Liver (tissue), 9 donors: ENCODE measurements around the gene AOPEP. TPM values are rescaled to one million over a fixed set of nuclear protein-coding genes. Genes with fewer than 3 reads are reported as not detected.

Experiments used
- DNase-seq: peaks from one replicate; pipeline ENCODE4 v3.0.0-alpha.2; 2017; ENCODE audit warnings: low spot score
- H3K27ac ChIP-seq, 2 donors: one replicate each; pipeline ENCODE4 v1.7.0; 2013; ENCODE audit warnings: inconsistent platforms in 2 of 2, low read length in 2 of 2, control low read depth in 1 of 2, low read depth in 1 of 2, mild to moderate bottlenecking in 1 of 2
- H3K27me3 ChIP-seq, 4 donors: one replicate each; pipeline versions ENCODE4 v1.6.1 to v1.7.0; 2013; ENCODE audit warnings: low read length in 3 of 4, inconsistent platforms in 1 of 4, mild to moderate bottlenecking in 1 of 4, moderate library complexity in 1 of 4; ENCODE audit not compliant: control insufficient read depth in 4 of 4, insufficient read depth in 4 of 4
- H3K36me3 ChIP-seq, 4 donors: one replicate each; pipeline versions ENCODE4 v1.6.1 to v1.7.0; 2013; ENCODE audit warnings: low read length in 3 of 4, mild to moderate bottlenecking in 3 of 4, low read depth in 1 of 4, moderate library complexity in 1 of 4; ENCODE audit not compliant: control insufficient read depth in 4 of 4, insufficient read depth in 3 of 4
- H3K4me1 ChIP-seq, 4 donors: one replicate each; pipeline versions ENCODE4 v1.6.1 to v1.7.0; 2013; ENCODE audit warnings: low read length in 3 of 4, mild to moderate bottlenecking in 3 of 4, moderate library complexity in 1 of 4; ENCODE audit not compliant: control insufficient read depth in 4 of 4, insufficient read depth in 4 of 4
- H3K4me3 ChIP-seq, 3 donors: one replicate each; pipeline versions ENCODE4 v1.6.1 to v1.7.0; 2013; ENCODE audit warnings: low read length in 3 of 3, control low read depth in 1 of 3, low read depth in 1 of 3, mild to moderate bottlenecking in 1 of 3
- H3K9ac ChIP-seq, 2 donors: one replicate each; pipeline ENCODE4 v1.7.0; 2013; ENCODE audit warnings: low read length in 2 of 2, mild to moderate bottlenecking in 2 of 2, moderate library complexity in 2 of 2, control low read depth in 1 of 2, low read depth in 1 of 2
- H3K9me3 ChIP-seq, 4 donors: one replicate each; pipeline versions ENCODE4 v1.6.1 to v1.7.0; 2013; ENCODE audit warnings: low read length in 3 of 4; ENCODE audit not compliant: control insufficient read depth in 4 of 4
- EGR1 ChIP-seq, 2 donors: IDR thresholded peaks; 2 replicates each; pipeline ENCODE4 v1.6.1; 2016 to 2018; ENCODE audit warnings: antibody characterized with exemption in 2 of 2, low read depth in 2 of 2
- FOXA1 ChIP-seq: IDR thresholded peaks from 2 replicates; pipeline ENCODE4 v1.6.1; 2016; ENCODE audit warnings: antibody characterized with exemption
- FOXA2 ChIP-seq: IDR thresholded peaks from 2 replicates; pipeline ENCODE4 v1.6.1; 2016; ENCODE audit warnings: antibody characterized with exemption
- GABPA ChIP-seq, 2 donors: IDR thresholded peaks in 1 of 2; conservative IDR thresholded peaks in 1 of 2; 2 replicates each; pipeline ENCODE4 v1.6.1; 2016; ENCODE audit warnings: antibody characterized with exemption in 2 of 2, mild to moderate bottlenecking in 1 of 2, moderate library complexity in 1 of 2
- HNF4A ChIP-seq, 2 donors: conservative IDR thresholded peaks; 2 replicates each; pipeline ENCODE4 v1.6.1; 2016; ENCODE audit warnings: antibody characterized with exemption in 2 of 2, mild to moderate bottlenecking in 2 of 2
- HNF4G ChIP-seq: IDR thresholded peaks from 2 replicates; pipeline ENCODE4 v1.6.1; 2016; ENCODE audit warnings: antibody characterized with exemption
- JUND ChIP-seq, 2 donors: IDR thresholded peaks; 2 replicates each; pipeline ENCODE4 v1.6.1; 2016; ENCODE audit warnings: antibody characterized with exemption in 2 of 2
- RAD21 ChIP-seq, 2 donors: IDR thresholded peaks; 2 replicates each; pipeline ENCODE4 v1.6.1; 2016; ENCODE audit warnings: antibody characterized with exemption in 2 of 2, mild to moderate bottlenecking in 2 of 2
- RXRA ChIP-seq, 2 donors: IDR thresholded peaks; 2 replicates each; pipeline ENCODE4 v1.6.1; 2017 to 2018; ENCODE audit warnings: antibody characterized with exemption in 2 of 2, mild to moderate bottlenecking in 1 of 2
- SP1 ChIP-seq: IDR thresholded peaks from 2 replicates; pipeline ENCODE4 v1.6.1; 2018; ENCODE audit warnings: antibody characterized with exemption, mild to moderate bottlenecking
- TAF1 ChIP-seq: conservative IDR thresholded peaks from 2 replicates; pipeline ENCODE4 v1.6.1; 2016; ENCODE audit warnings: antibody characterized with exemption, mild to moderate bottlenecking
- YY1 ChIP-seq: IDR thresholded peaks from 2 replicates; pipeline ENCODE4 v1.6.1; 2016; ENCODE audit warnings: antibody characterized with exemption, mild to moderate bottlenecking
- WGBS: extraction: QIAGEN DNeasy Blood & Tissue Kit; methylation state at CpG from one replicate; pipeline ENCODE4 v1.1.7; 2013; 5-methylcytosine and 5-hydroxymethylcytosine counted together
- polyA plus RNA-seq, 2 donors: library from polyadenylated mRNA; stranded (reverse) in 1 of 2; unstranded in 1 of 2; fragments of 200-250 nt in 1 of 2; fragments of >200 nt in 1 of 2; fragmentation: Nextera tagmentation in 1 of 2; extraction: Ambion mirVana in 1 of 2; gene quantifications; one replicate each; pipeline versions ENCODE4 v1.2.1 to v1.2.3, GENCODE V29; 2013 to 2015
- total RNA-seq, 2 donors: library from RNA; depleted of rRNA; stranded (reverse); fragments of >200 nt; gene quantifications; one replicate each; pipeline ENCODE4 v1.2.3, GENCODE V29; 2014
- TF ChIP-seq, protein P1 (sequence below): IDR thresholded peaks from 2 replicates; pipeline ENCODE4 v1.6.1; 2016; ENCODE audit warnings: antibody characterized with exemption, mild to moderate bottlenecking
- TF ChIP-seq, protein P2 (sequence below): fragments of 150-350 bp; IDR thresholded peaks from 2 replicates; pipeline ENCODE4 v1.5.1; 2017; ENCODE audit warnings: improper control_type of control experiment, low read depth, low read length; ENCODE audit not compliant: missing input control
- TF ChIP-seq, protein P3 (sequence below): IDR thresholded peaks from 2 replicates; pipeline ENCODE4 v1.6.1; 2016; ENCODE audit warnings: antibody characterized with exemption
- TF ChIP-seq, protein P4 (sequence below): IDR thresholded peaks from 2 replicates; pipeline ENCODE4 v1.6.1; 2016; ENCODE audit warnings: antibody characterized with exemption
- donor health status: healthy.
- donor health status: healthy.
- donor health status: healthy.
- donor health status: healthy.
- donor health status: healthy.

AOPEP gene
- total and polyA plus RNA-seq, 4 donors, result 22.2 to 77.1 (median 34.8) TPM

DNA sequence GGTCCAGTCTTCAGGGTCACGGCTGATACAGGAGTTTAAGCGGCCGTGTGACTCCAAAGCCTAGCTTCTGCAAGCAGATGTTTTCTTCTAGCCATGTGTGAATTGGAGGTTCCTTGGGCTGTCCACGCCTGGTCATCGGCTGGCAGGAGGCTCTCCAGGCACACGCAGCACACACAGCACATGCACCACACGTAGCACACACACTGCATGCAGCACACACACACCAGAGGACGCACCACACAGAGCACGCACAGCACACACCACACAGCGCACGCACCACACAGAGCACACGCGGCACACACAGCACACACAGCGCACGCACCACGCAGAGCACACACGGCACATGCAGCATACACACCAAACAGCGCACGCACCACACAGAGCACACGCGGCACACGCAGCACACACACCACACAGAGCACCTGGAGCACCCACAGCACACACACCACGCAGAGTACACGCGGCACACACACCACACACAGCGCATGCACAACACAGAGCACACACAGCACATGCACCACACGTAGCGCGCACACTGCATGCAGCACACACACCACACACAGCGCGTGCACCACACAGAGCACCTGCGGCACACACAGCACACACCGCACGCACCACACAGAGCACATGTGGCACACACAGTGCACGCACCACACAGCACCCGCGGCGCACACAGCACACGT is 356.7 kb downstream of the AOPEP start:
- no peaks in the 10 kb centered on the region for H3K27me3 ChIP-seq
- no peak overlapping the region for H3K27ac ChIP-seq
- H3K36me3 ChIP-seq, result peaks cover 18 to 81% (median 53%) of the 10 kb centered on the region in 4 donors
- 94% methylated on average over 39 of the region's 39 CpGs for WGBS
- no peak for DNase-seq
- no peaks in the 10 kb centered on the region for H3K9me3 ChIP-seq
- no peak for TF ChIP-seq FOXA1
- TF ChIP-seq FOXA2, result no peak
- no peak for TF ChIP-seq HNF4A (conservative IDR thresholded peaks at IDR 0.05)
- TF ChIP-seq YY1, result no peak
- no peak for TF ChIP-seq RXRA (IDR thresholded peaks at IDR 0.05)
- no peak for TF ChIP-seq RAD21 (IDR thresholded peaks at IDR 0.05)
- TF ChIP-seq, protein P1, sequence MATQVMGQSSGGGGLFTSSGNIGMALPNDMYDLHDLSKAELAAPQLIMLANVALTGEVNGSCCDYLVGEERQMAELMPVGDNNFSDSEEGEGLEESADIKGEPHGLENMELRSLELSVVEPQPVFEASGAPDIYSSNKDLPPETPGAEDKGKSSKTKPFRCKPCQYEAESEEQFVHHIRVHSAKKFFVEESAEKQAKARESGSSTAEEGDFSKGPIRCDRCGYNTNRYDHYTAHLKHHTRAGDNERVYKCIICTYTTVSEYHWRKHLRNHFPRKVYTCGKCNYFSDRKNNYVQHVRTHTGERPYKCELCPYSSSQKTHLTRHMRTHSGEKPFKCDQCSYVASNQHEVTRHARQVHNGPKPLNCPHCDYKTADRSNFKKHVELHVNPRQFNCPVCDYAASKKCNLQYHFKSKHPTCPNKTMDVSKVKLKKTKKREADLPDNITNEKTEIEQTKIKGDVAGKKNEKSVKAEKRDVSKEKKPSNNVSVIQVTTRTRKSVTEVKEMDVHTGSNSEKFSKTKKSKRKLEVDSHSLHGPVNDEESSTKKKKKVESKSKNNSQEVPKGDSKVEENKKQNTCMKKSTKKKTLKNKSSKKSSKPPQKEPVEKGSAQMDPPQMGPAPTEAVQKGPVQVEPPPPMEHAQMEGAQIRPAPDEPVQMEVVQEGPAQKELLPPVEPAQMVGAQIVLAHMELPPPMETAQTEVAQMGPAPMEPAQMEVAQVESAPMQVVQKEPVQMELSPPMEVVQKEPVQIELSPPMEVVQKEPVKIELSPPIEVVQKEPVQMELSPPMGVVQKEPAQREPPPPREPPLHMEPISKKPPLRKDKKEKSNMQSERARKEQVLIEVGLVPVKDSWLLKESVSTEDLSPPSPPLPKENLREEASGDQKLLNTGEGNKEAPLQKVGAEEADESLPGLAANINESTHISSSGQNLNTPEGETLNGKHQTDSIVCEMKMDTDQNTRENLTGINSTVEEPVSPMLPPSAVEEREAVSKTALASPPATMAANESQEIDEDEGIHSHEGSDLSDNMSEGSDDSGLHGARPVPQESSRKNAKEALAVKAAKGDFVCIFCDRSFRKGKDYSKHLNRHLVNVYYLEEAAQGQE, result no peak
- TF ChIP-seq, protein P2, sequence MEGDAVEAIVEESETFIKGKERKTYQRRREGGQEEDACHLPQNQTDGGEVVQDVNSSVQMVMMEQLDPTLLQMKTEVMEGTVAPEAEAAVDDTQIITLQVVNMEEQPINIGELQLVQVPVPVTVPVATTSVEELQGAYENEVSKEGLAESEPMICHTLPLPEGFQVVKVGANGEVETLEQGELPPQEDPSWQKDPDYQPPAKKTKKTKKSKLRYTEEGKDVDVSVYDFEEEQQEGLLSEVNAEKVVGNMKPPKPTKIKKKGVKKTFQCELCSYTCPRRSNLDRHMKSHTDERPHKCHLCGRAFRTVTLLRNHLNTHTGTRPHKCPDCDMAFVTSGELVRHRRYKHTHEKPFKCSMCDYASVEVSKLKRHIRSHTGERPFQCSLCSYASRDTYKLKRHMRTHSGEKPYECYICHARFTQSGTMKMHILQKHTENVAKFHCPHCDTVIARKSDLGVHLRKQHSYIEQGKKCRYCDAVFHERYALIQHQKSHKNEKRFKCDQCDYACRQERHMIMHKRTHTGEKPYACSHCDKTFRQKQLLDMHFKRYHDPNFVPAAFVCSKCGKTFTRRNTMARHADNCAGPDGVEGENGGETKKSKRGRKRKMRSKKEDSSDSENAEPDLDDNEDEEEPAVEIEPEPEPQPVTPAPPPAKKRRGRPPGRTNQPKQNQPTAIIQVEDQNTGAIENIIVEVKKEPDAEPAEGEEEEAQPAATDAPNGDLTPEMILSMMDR, result no peak
- TF ChIP-seq, protein P3, sequence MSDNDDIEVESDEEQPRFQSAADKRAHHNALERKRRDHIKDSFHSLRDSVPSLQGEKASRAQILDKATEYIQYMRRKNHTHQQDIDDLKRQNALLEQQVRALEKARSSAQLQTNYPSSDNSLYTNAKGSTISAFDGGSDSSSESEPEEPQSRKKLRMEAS, result no peak
- TF ChIP-seq JUND (IDR thresholded peaks at IDR 0.05), result no peak
- TF ChIP-seq HNF4G, result no peak
- TF ChIP-seq SP1, result no peak
- TF ChIP-seq GABPA (IDR thresholded peaks at IDR 0.05 in 1 of 2, conservative IDR thresholded peaks at IDR 0.05 in 1 of 2), result no peak
- TF ChIP-seq EGR1 (IDR thresholded peaks at IDR 0.05; ENCODE audit: low read depth in 2 of 2), result no peak
- TF ChIP-seq, protein P4, sequence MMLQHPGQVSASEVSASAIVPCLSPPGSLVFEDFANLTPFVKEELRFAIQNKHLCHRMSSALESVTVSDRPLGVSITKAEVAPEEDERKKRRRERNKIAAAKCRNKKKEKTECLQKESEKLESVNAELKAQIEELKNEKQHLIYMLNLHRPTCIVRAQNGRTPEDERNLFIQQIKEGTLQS, result no peak
- peaks cover 0 to 12% (median 2%) of the 10 kb centered on the region in 4 donors for H3K4me1 ChIP-seq
- H3K4me3 ChIP-seq, result no peak overlapping the region
- H3K9ac ChIP-seq, result no peak overlapping the region

DNA sequence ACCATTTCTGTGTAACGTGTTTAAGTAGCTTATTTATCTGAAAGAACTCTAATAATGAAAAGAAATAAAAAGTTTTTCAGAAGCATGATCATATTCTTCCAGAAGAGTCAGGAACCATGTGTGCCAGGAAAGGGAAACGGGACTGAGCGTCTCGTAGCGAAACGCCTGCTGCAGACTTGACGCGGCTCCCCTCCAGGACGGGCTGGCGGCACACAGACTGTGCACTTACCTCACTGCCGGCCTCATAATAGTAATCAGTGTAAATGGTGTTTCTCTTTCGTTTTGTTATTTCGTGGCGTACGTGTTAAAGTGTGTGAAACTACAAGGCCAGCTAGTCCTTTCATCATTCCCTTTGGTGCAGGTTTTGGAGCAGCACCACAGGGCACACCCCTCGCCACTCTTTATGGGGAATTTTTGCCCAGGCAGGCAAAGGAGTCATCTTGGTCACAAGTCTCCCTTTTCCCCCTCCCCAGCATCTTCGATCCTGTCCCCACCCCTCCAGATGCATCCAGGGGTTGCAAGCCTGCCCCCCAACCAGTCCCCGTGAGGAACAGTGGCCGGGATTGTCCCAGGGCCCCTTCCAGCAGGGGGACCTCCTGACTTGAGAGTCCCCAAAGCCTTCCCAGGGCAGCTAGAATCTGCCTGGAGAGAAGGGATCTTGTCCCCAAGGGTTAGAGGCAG is 357.9 kb downstream of the AOPEP start:
- Histone ChIP-seq H3K9ac (no peak overlapping the region), H3K4me3 (no peak overlapping the region), H3K27me3 (no peaks in the 10 kb centered on the region), H3K27ac (no peak overlapping the region), H3K36me3 (peaks cover 18 to 71% (median 49%) of the 10 kb centered on the region in 4 donors), H3K4me1 (peaks cover 0 to 8% (median 4%) of the 10 kb centered on the region in 4 donors), H3K9me3 (no peaks in the 10 kb centered on the region)
- no peak for DNase-seq
- WGBS, result 94% methylated on average over 19 of the region's 19 CpGs
- TF ChIP-seq EGR1 (IDR thresholded peaks at IDR 0.05; ENCODE audit: low read depth in 2 of 2) (no peak), HNF4G (no peak), GABPA (IDR thresholded peaks at IDR 0.05 in 1 of 2, conservative IDR thresholded peaks at IDR 0.05 in 1 of 2) (no peak), HNF4A (conservative IDR thresholded peaks at IDR 0.05) (no peak), SP1 (no peak), RXRA (IDR thresholded peaks at IDR 0.05) (no peak), FOXA2 (no peak), TAF1 (no peak)
- TF ChIP-seq, protein P2, result no peak
- TF ChIP-seq, protein P4, result no peak
- TF ChIP-seq, protein P1, result no peak
